Neural progenitor cell (in vitro differentiated cells): ENCODE results near the gene ASXL1. TPM values are rescaled to one million over a fixed set of nuclear protein-coding genes. Genes with fewer than 3 reads are reported as not detected.

Experiments used
- DNase-seq: peaks from one replicate; pipeline ENCODE4 v3.0.0-alpha.2; 2016; ENCODE audit warnings: low spot score
- H2AFZ ChIP-seq: fragments of 200-600 bp; sonication (generic); replicated peaks from 2 replicates; pipeline ENCODE4 v1.6.1; 2016; ENCODE audit warnings: antibody characterized with exemption
- H3F3A ChIP-seq: fragments of 200-600 bp; sonication (generic); 2 replicates; pipeline ENCODE4 v1.6.1; 2016; ENCODE audit warnings: antibody characterized with exemption, low read depth
- H3K27ac ChIP-seq: fragments of 200-600 bp; sonication (generic); 2 replicates; pipeline ENCODE4 v1.5.1; 2016; ENCODE audit warnings: mild to moderate bottlenecking
- H3K27me3 ChIP-seq: fragments of 200-600 bp; sonication (generic); 2 replicates; pipeline ENCODE4 v1.6.1; 2016; ENCODE audit warnings: mild to moderate bottlenecking, moderate library complexity
- H3K36me3 ChIP-seq: fragments of 200-600 bp; sonication (generic); 2 replicates; pipeline ENCODE4 v1.5.1; 2016
- H3K4me1 ChIP-seq: fragments of 200-600 bp; sonication (generic); 2 replicates; pipeline ENCODE4 v1.6.1; 2016; ENCODE audit warnings: mixed run types
- H3K4me2 ChIP-seq: fragments of 200-600 bp; sonication (generic); 2 replicates; pipeline ENCODE4 v1.6.1; 2016
- H3K4me3 ChIP-seq: fragments of 200-600 bp; sonication (generic); 2 replicates; pipeline ENCODE4 v1.5.1; 2016
- H3K79me2 ChIP-seq: fragments of 200-600 bp; sonication (generic); 2 replicates; pipeline ENCODE4 v1.6.1; 2016; ENCODE audit warnings: low read depth
- H3K9ac ChIP-seq: fragments of 200-600 bp; sonication (generic); 2 replicates; pipeline ENCODE4 v1.6.1; 2016
- H3K9me3 ChIP-seq: fragments of 200-600 bp; sonication (generic); 2 replicates; pipeline ENCODE4 v1.5.1; 2016; ENCODE audit warnings: low read depth
- H4K20me1 ChIP-seq: fragments of 200-600 bp; sonication (generic); 2 replicates; pipeline ENCODE4 v1.6.1; 2016; ENCODE audit warnings: low read depth
- H3K27ac Mint-ChIP-seq: 3 replicates; pipeline ENCODE4 v1.8.0; 2021; ENCODE audit warnings: mixed read lengths
- H3K27me3 Mint-ChIP-seq: 2 replicates; pipeline ENCODE4 v1.8.0; 2022; ENCODE audit warnings: low read depth, mild to moderate bottlenecking, inconsistent platforms, moderate library complexity, mixed read lengths; ENCODE audit not compliant: insufficient read depth
- H3K36me3 Mint-ChIP-seq: 3 replicates; pipeline ENCODE4 v1.8.0; 2021; ENCODE audit warnings: mixed read lengths
- H3K4me1 Mint-ChIP-seq: 3 replicates; pipeline ENCODE4 v1.8.0; 2021; ENCODE audit warnings: mixed read lengths
- H3K4me3 Mint-ChIP-seq: 3 replicates; pipeline ENCODE4 v1.8.0; 2021; ENCODE audit warnings: mild to moderate bottlenecking, moderate library complexity, mixed read lengths
- H3K9me3 Mint-ChIP-seq: 3 replicates; pipeline ENCODE4 v1.8.0; 2020; ENCODE audit warnings: mixed read lengths
- EZH2 ChIP-seq: fragments of 200-600 bp; sonication (generic); IDR thresholded peaks from 2 replicates; pipeline ENCODE4 v1.6.1; 2017; ENCODE audit warnings: antibody characterized with exemption, mild to moderate bottlenecking, moderate library complexity
- EZH2phosphoT487 ChIP-seq: fragments of 200-600 bp; sonication (generic); IDR thresholded peaks from 2 replicates; pipeline ENCODE4 v1.6.1; 2017; ENCODE audit warnings: antibody characterized with exemption
- total RNA-seq: library from RNA; depleted of rRNA; stranded (reverse); fragments of >200 nt; gene quantifications from 2 replicates; pipeline ENCODE4 v1.2.3, GENCODE V29; 2015; ENCODE audit warnings: low replicate concordance
- TF ChIP-seq, protein P1 (sequence below): fragments of 200-600 bp; sonication (generic); IDR thresholded peaks from 2 replicates; pipeline ENCODE4 v1.5.1; 2017; ENCODE audit warnings: antibody characterized with exemption, mild to moderate bottlenecking

ASXL1 gene
- total RNA-seq, 1 donor from 2014 or later, result 48.2 TPM

DNA sequence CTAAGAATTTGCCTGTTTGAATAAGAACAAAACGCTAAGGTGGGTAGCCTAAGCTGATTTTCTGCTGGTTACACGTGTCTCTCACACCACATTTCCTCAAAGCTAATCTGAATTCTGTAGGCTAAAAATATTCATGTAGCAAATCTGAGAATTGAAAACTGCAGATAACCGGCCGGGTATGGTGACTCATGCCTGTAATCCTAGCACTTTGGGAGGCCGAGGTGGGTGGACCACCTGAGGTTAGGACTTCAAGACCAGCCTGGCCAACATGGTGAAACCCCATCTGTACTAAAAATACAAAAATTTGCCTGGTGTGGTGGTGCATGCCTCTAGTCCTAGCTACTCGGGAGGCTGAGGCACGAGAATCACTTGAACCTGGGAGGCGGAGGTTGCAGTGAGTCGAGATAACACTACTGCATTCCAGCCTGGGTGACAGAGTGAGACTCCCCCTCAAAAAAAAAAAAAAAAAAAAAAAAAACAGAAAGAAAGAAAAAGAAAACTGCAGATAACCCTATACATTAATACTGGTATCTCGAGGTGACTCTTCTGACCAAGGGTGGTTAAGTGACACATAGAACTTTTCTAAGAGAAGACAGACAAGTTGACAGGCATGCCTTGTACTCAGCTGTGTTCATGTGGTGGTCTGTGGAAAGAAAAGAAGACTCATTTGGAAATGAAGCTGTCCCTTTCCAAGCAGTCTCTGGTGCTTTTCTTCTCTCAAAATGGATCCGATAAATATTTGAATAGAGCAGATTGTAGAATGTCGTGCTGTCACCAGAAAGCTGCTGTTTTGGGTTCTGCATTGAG, 24.7 kb upstream of the ASXL1 start:
- H3K27ac Mint-ChIP-seq, result no peak overlapping the region
- Histone ChIP-seq H3K4me2 (no peak overlapping the region), H2AFZ (no peak overlapping the region), H3K9me3 (no peaks in the 10 kb centered on the region), H3K27me3 (no peaks in the 10 kb centered on the region), H3K27ac (no peak overlapping the region), H3F3A (no peaks in the 10 kb centered on the region), H3K36me3 (no peaks in the 10 kb centered on the region), H3K4me3 (no peak overlapping the region), H3K9ac (no peak overlapping the region), H4K20me1 (no peaks in the 10 kb centered on the region), H3K4me1 (no peaks in the 10 kb centered on the region), H3K79me2 (no peaks in the 10 kb centered on the region)
- H3K4me3 Mint-ChIP-seq, result no peak overlapping the region
- H3K36me3 Mint-ChIP-seq, result peaks cover 6% of the 10 kb centered on the region
- no peaks in the 10 kb centered on the region for H3K9me3 Mint-ChIP-seq
- H3K27me3 Mint-ChIP-seq, result no peaks in the 10 kb centered on the region
- no peaks in the 10 kb centered on the region for H3K4me1 Mint-ChIP-seq
- DNase-seq, result no peak
- TF ChIP-seq EZH2phosphoT487 (no peak), EZH2 (no peak)
- TF ChIP-seq, protein P1, sequence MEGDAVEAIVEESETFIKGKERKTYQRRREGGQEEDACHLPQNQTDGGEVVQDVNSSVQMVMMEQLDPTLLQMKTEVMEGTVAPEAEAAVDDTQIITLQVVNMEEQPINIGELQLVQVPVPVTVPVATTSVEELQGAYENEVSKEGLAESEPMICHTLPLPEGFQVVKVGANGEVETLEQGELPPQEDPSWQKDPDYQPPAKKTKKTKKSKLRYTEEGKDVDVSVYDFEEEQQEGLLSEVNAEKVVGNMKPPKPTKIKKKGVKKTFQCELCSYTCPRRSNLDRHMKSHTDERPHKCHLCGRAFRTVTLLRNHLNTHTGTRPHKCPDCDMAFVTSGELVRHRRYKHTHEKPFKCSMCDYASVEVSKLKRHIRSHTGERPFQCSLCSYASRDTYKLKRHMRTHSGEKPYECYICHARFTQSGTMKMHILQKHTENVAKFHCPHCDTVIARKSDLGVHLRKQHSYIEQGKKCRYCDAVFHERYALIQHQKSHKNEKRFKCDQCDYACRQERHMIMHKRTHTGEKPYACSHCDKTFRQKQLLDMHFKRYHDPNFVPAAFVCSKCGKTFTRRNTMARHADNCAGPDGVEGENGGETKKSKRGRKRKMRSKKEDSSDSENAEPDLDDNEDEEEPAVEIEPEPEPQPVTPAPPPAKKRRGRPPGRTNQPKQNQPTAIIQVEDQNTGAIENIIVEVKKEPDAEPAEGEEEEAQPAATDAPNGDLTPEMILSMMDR, result no peak

DNA sequence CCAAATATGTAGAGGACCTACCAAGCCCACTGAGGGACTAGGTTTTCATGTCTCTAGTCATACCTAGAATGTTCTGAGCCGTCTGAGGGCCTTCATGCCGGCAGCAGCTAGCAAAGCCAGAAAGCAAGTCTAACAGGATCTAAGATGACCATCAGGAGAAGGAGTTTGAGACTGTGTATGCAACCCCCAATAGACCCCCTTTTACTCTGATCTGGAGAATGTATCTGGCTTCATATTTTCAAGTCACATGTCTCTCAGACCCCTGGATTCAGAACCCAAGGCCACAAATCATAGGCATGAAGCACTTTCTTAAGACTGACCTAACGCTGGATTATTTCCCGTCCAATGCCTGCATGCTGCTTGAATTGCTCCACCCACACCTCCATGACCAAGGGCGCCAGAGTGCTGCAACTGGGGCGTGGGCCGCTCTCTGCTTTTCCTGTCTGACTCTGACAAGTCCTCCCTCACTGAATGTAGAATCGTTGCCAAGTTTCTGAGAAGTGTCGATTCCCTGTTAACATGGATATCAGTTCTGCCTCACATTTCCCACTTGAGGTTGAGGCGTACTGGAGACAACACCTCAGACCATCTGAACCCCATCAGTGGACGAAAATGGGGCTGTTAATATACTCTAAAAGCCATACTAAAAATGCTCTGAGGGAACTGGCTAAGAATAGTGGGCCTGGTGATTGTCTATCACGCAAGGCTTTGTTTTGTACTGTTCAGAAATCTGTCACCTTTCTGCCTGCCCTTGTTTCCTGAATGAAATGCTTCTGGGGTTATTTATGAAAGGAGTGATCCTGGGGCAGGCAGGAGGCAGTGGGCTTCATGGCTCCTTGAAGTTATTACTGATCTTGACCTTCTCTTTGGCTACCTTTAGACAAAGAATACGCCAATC, 23.9 kb upstream of the ASXL1 start:
- H3K4me3 Mint-ChIP-seq, result no peak overlapping the region
- TF ChIP-seq EZH2 (no peak), EZH2phosphoT487 (no peak)
- TF ChIP-seq, protein P1, result no peak
- H3K27ac Mint-ChIP-seq, result peak overlapping the region; percentile 11
- H3K4me2 ChIP-seq, result no peak overlapping the region
- peaks cover 3% of the 10 kb centered on the region for H3K27me3 Mint-ChIP-seq
- H3K9ac ChIP-seq, result no peak overlapping the region
- H2AFZ ChIP-seq, result no peak overlapping the region
- no peaks in the 10 kb centered on the region for H3F3A ChIP-seq
- H3K4me1 Mint-ChIP-seq, result peaks cover 5% of the 10 kb centered on the region
- H3K4me1 ChIP-seq, result no peaks in the 10 kb centered on the region
- H3K27ac ChIP-seq, result no peak overlapping the region
- no peaks in the 10 kb centered on the region for H3K27me3 ChIP-seq
- H3K4me3 ChIP-seq, result no peak overlapping the region
- H3K79me2 ChIP-seq, result no peaks in the 10 kb centered on the region
- no peaks in the 10 kb centered on the region for H3K36me3 ChIP-seq
- H3K36me3 Mint-ChIP-seq, result peaks cover 6% of the 10 kb centered on the region
- no peaks in the 10 kb centered on the region for H4K20me1 ChIP-seq
- H3K9me3 ChIP-seq, result no peaks in the 10 kb centered on the region
- H3K9me3 Mint-ChIP-seq, result no peaks in the 10 kb centered on the region
- DNase-seq, result no peak

DNA sequence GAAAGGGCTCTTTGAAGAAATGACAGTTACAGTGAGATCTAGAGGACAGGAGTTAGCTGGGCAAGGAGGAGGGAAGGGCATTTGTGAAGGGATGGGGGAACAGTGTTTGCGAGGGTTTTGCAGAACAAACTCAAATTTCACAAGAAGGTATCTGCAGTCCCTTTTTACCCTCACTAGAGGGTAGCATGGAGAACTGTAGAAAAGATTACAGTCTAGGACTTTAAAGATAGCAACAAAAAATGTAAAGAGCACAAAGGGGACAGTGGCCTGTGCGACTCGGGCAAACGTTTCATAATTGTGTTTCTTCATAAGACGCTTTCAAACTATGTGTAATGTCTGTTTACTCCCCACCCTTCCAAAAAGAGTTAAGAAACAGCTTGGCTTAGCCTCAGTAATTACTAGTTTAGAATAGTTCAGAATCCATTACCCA, 21.2 kb upstream of the ASXL1 start:
- H3K79me2 ChIP-seq, result no peaks in the 10 kb centered on the region
- H3K4me2 ChIP-seq, result no peak overlapping the region
- no peak overlapping the region for H2AFZ ChIP-seq
- H3F3A ChIP-seq, result no peaks in the 10 kb centered on the region
- H3K36me3 Mint-ChIP-seq, result peaks cover 3% of the 10 kb centered on the region
- H3K4me3 ChIP-seq, result no peak overlapping the region
- peaks cover 3% of the 10 kb centered on the region for H3K27me3 Mint-ChIP-seq
- no peaks in the 10 kb centered on the region for H3K9me3 ChIP-seq
- no peak overlapping the region for H3K27ac ChIP-seq
- H3K4me1 Mint-ChIP-seq, result peaks cover 8% of the 10 kb centered on the region
- H3K4me1 ChIP-seq, result no peaks in the 10 kb centered on the region
- no peaks in the 10 kb centered on the region for H3K36me3 ChIP-seq
- no peak overlapping the region for H3K9ac ChIP-seq
- H3K4me3 Mint-ChIP-seq, result no peak overlapping the region
- H3K9me3 Mint-ChIP-seq, result no peaks in the 10 kb centered on the region
- DNase-seq, result peak; percentile 43
- TF ChIP-seq, protein P1, result peak; percentile 60
- TF ChIP-seq EZH2, result no peak
- H3K27ac Mint-ChIP-seq, result no peak overlapping the region
- H3K27me3 ChIP-seq, result no peaks in the 10 kb centered on the region
- no peaks in the 10 kb centered on the region for H4K20me1 ChIP-seq
